GM18498 (cell line): ENCODE results near the gene DNAH11.
"Not testable (repeated sequence)": the region's sequence is repeated elsewhere in the genome, so short reads cannot be mapped to it uniquely, and the experiment has no call there.

ENCODE experiments used
- ATAC-seq: cut with Tn5 transposase; IDR thresholded peaks from one replicate; pipeline ENCODE4 v1.9.1; 2021; ENCODE audit warnings: mild to moderate bottlenecking, moderate library complexity; ENCODE audit not compliant: unreplicated experiment

Gene DNAH11

DNA sequence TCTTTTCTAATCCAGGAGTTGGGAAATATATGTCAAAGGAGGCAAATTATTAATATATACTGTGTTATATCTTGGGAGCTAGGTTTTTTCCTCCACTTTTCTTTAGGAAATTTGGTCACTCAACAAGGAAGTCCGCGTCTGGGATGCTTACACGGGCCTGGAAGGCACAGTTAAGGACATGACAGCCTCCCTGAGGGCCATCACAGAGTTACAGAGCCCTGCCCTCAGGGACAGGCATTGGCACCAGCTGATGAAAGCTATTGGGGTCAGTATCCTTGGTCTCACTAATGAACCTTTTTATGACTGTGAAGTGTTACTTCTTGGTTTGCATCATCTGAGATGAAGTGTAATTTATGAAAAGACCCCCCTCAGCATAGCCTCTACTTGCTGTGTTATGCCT is 74.7 kb downstream of the DNAH11 start:
- no peak for ATAC-seq

DNA sequence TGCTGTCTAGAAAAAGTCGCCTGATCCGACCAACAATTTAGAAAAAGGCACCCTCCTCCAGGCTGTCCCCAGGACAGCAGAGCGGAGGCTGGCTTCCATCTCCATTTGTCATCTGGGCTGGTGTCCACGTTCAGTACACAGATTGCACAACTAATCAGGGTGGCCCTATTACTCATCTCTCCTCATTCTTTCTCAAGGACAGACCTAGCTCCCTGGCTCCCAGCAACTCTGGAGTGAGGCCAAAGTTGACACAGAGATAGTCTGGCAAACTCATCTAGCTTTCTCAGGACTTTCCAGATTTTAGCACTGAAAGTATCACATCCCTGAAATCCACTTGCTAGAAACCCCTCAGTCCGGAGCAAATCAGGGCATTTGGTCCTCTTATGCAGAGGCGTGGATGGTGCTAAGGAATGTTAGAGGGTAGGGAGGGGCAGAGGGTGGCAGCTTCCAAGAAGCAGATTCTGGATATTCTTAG is 75.1 kb downstream of the DNAH11 start:
- ATAC-seq: no peak

DNA sequence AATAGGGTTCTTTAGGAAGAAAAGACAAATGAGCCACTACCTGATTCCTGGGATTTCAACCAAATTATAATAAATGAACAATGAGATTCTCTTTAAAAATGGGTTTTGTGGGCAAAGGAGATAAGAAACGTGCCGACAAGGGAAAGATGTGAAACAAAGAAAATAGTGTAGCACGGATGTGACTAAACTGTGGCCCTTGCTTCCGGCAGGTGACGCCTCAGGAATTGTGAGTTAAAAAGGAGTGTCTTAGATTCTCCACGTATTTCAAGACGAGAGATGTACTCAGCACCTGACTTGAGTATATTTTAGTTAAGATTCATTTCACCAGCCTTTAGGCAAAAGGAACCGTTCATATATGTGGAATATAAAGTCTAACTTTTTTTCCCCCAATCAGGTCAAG is 75.9 kb downstream of the DNAH11 start:
- no peak for ATAC-seq

GRCh38 chr7:21620054-21620453 is 77.2 kb downstream of the DNAH11 start:
- ATAC-seq: no peak

DNA sequence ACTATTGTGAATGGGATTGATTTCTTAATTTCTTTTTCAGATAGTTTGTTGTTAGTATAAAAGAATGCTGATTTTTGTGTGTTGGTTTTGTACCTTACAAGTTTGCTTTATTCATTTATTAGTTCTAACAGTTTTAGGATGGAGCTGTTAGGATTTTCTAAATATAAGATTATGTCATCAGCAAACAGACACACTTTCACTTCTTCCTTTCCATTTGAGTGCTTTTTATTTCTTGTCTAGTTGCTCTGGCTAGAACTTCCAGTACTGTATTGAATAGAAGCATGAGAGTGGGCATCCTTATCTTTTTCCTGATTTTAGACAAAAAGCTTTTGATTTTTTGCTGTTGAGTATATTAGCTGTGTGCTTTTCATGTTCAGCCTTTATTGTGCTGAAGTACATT is 81.5 kb downstream of the DNAH11 start:
- ATAC-seq: no peak

DNA sequence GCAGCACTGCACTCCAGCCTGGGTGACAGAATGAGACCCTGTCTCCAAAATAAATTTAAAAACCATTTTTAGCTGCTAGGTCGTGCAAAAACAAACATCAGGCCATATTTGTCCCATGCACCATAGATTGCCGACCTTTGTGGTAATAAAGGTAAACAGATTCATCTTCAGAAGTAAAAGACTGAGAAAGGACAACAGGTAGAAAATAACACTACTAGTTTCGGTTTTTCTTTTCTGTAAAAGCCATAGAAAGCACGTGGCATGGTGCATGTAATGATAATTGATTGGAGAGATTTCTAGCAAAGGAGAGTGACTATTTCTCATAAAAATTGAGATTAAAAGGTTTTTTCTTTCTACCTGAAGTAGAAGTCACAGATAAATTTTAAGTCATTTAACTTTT is 93.9 kb downstream of the DNAH11 start:
- ATAC-seq: no peak

DNA sequence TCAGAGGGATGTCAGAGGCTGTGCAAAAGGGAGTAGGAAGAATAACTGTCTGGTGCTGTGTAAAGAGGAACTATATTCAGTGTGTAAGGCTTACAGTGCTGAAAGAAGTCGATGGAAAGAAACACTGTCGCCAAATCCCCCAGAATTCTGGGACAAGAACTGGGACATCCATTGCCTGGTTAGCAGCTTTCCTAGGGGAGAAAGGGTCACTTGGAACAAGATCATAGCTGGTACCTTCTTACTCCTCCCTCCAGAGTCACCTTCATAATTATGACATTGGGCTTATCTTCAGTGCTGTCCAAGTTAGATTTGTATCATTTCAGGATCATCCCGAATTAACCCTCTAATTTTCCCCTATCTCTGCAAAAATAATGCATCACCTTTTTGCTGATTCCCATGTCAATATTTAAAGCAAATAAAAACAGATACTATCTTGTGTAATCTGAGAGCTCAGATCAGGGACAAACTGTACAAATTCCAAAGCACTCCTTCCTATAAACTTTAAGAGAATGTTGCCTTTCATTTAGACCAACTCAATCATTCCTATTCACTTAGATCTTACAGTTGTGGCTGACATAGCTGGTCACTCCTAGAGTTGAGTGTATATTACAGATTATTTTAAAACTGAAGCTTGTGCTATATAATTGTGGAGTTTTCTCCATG is 96.5 kb downstream of the DNAH11 start:
- ATAC-seq: no peak

GRCh38 chr7:21640105-21640504 is 97.3 kb downstream of the DNAH11 start:
- ATAC-seq: no peak

DNA sequence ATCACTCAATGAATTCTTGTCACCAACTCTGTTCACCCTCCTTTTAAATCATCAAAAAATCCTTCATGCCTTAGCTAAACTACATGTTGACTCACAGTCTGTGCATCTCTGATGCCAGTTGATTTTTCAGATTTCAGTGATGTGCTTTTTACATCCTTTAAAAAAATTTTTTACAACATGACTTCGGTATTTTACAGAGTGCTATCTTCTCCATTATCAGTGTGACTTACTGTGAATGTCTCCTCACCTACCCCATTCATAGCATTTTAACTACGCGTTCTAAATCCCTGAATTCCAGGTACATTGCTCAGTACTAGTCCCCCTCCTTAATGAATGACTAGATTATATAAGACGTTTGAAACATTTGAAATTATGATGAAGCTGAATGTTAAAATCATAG is 98.7 kb downstream of the DNAH11 start:
- no peak for ATAC-seq

DNA sequence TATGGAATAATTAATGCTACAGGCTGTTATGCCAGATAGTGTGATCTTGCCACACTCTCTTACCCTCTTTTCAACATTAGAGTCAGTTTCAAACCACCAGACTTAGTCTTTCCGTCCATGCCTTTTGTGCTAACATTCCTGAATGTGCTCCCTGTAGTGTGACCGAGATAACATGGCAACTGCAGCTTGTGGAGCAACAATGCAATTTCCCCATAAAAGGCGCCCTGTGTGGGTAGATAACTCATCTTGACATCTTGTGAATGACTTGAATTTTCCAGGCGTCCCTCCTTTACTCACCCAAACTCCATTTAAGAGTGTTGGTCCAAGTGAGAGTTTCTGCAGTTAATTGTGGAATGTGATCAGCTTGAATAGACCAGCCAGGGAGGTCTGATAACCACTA is 99.6 kb downstream of the DNAH11 start:
- ATAC-seq: no peak

DNA sequence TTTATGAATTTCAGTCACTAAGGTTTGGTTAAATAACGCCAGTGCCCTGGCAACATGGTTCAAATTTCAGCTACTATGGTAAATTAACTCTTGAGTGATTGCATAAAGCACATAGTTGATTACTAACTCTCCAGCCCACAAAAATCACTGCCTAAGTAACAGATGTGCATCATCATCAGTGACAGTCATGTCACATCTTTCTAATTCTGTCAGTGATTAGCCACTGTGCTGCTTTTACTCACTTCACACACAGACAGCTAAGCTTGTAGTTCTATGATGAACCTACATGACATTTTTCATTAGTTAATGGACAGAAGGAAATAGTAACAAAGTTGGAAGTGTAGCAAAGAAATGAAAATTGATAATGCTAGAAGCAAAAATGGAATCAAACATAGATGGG is 108.9 kb downstream of the DNAH11 start:
- ATAC-seq: no peak

DNA sequence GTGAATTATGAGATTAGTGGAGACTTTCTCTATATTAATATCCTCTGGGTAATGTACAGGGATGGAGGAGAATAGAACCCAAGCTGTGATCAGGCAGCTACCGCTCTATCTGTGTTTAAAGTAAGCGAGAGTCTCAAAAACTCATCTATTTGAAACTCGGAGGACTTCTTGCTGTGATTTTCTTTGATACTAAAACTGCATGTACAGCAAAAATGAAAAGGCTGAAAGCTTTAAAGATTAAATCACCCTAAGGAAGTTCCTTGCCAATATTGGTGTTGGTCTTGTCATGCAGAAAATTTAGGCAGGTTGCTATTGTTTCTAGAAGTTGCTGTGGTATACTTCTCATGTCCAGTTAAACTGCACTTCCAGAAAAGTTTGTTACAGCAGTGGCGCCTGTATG is 110.8 kb downstream of the DNAH11 start:
- ATAC-seq: no peak

GRCh38 chr7:21656081-21656480 is 113.2 kb downstream of the DNAH11 start:
- no peak for ATAC-seq

GRCh38 chr7:21656796-21657195 is 114.0 kb downstream of the DNAH11 start:
- no peak for ATAC-seq

GRCh38 chr7:21670496-21670895 is 127.7 kb downstream of the DNAH11 start:
- ATAC-seq: no peak

- peak; percentile 77 for ATAC-seq
These were observed 129.0 kb downstream of the DNAH11 start for GRCh38 chr7:21671859-21672258.

DNA sequence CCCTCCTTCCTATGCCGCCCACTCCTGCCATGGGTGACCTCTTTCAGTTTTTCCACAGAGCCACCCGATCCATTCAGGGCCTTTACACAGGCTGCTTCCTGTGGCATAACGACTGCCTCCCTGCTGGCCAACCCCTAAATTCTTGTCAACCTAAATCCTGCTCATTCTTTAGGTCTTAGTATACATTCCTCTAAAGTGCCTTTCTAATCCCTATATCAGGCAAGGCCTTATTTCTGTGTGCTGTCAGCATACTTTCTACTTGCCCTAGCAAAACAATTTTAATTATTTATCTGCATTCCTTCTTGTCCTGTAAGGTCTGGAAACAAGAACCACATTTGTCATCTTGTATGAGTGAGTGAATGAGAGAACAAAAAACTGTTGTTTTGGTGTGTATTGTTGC is 132.4 kb downstream of the DNAH11 start:
- ATAC-seq: no peak

DNA sequence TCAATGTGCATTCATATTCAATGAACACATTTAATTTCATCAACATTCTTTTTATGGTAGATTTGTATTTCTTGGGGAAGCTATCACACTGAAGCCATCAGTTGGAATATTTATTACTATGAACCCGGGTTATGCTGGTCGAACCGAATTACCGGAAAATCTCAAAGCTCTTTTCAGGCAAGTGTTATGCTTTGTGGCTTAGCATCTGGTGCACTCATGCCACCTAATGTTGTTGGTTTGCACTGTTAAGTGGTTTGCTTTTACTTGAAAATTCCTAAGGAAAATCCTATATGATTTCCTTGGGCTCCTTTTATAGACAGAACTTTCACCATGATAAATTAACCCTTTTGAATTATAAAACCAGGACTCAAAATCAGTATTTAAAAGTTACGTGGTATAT is 147.9 kb downstream of the DNAH11 start:
- no peak for ATAC-seq

DNA sequence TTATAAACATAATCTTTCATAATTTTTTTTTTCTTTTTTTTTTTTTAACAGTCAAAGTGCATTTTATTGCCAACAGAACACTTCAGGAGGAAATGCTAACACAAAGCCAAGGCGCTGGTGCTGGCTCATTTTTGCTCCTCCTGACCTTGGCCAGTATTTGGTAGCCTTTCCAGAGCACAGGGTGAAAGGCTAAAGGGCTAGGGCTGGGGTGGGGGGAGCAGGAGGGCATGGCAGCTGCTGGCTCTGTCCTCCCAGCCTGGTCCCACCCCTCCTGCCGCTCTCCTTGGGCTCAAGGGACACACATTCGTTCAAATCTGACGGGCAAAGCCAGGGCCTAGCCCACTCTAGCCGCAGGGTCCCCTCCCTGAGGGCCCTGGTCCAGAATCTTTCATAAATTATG is 148.3 kb downstream of the DNAH11 start:
- not testable (repeated sequence) for ATAC-seq

GRCh38 chr7:21700587-21700986 is 157.7 kb downstream of the DNAH11 start:
- not testable (repeated sequence) for ATAC-seq

GRCh38 chr7:21702303-21702702 is 159.5 kb downstream of the DNAH11 start:
- no peak for ATAC-seq

DNA sequence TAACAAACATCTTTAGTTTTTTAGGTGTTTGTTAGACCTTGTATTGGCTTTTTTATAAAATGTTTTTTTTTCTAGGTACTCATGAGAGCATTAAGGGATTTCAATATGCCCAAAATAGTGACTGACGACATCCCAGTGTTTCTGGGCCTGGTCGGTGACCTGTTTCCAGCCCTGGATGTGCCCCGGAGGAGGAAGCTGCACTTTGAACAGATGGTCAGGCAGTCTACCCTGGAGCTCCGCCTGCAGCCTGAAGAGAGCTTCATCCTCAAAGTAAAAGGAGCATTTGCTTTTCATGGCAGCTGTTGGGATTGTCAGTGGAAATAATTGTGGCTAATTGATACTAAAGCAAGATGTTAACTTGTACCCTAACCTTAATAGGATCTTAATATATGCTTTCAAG is 161.5 kb downstream of the DNAH11 start:
- ATAC-seq: no peak

DNA sequence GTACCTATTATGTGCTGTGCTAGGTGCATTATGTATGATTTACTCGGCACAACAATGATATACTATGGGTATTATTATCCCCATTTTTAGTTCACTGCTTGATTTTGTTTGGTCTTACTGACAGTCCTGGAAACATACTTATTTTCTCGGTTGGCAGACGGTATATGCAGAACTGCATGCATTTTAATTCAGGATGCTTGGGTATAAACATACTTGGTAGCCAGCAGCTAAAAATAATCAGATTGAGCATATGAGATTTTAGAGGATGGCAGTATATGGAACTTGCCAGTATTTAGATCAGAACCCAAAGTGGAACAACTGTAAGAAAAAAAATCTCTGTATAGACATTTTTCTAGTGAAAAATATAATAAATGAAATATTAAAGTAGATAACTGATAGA is 163.3 kb downstream of the DNAH11 start:
- ATAC-seq: no peak
